Vagina (tissue), 2 donors: ENCODE data around the gene IL7R. TPM values are rescaled to one million over a fixed set of nuclear protein-coding genes. Genes with fewer than 3 reads are reported as not detected.
A peak's percentile ranks its signal among the peaks of the same experiment; 100 is the strongest.

Experiments used
- DNase-seq, 2 donors: peaks; one replicate each; pipeline ENCODE4 v3.0.0-alpha.2; 2017; ENCODE audit errors: extremely low spot score in 2 of 2
- H3K27ac ChIP-seq: fragments of 200-600 bp; sonication (generic); one replicate; pipeline ENCODE4 v1.5.1; 2019
- H3K27me3 ChIP-seq: fragments of 200-600 bp; sonication (generic); one replicate; pipeline ENCODE4 v1.5.1; 2019
- H3K36me3 ChIP-seq, 2 donors: fragments of 200-600 bp; sonication (generic); one replicate each; pipeline ENCODE4 v1.5.1; 2017 to 2019
- H3K4me1 ChIP-seq: fragments of 200-600 bp; sonication (generic); one replicate; pipeline ENCODE4 v1.5.1; 2019
- H3K4me3 ChIP-seq, 2 donors: fragments of 200-600 bp; sonication (generic); 1 replicate in 1 of 2; 2 replicates in 1 of 2; pipeline ENCODE4 v1.5.1; 2016 to 2019
- H3K9me3 ChIP-seq: fragments of 200-600 bp; sonication (generic); one replicate; pipeline ENCODE4 v1.5.1; 2019
- CTCF ChIP-seq, 3 experiments: fragments of 450-650 bp in 2 of 3; fragments of 200-600 bp in 1 of 3; sonication (generic) in 1 of 3; IDR thresholded peaks; one replicate each; pipeline ENCODE4 v1.5.1; 2017 to 2019; ENCODE audit warnings: antibody characterized with exemption in 3 of 3, mild to moderate bottlenecking in 2 of 3, moderate library complexity in 2 of 3
- POLR2A ChIP-seq, 2 donors: fragments of 450-650 bp; IDR thresholded peaks; one replicate each; pipeline ENCODE4 v1.6.1; 2017; ENCODE audit warnings: antibody characterized with exemption in 2 of 2, mild to moderate bottlenecking in 2 of 2, moderate library complexity in 2 of 2
- POLR2AphosphoS5 ChIP-seq, 2 donors: sonication (generic); formaldehyde crosslinking; IDR thresholded peaks; one replicate each; pipeline ENCODE4 v1.9.0; 2017; ENCODE audit warnings: antibody characterized with exemption in 2 of 2, mild to moderate bottlenecking in 2 of 2, low read depth in 1 of 2; ENCODE audit not compliant: insufficient read depth in 1 of 2
- intact Hi-C: fragments of 100-400 bp; cut with DNase I; formaldehyde crosslinking; loops from one replicate; pipeline ENCODE4 v1.15.1; 2023
- total RNA-seq: library from RNA; depleted of rRNA; stranded (reverse); fragments of >200 nt; gene quantifications from one replicate; pipeline ENCODE4 v1.2.3, GENCODE V29; 2016

Gene IL7R
- 69.7 TPM for total RNA-seq

GRCh38 chr5:35856765-35857351, at the start of gene IL7R:
TSS of gene IL7R (plus strand) at chr5:35856891. CDS start at chr5:35856978, 87 bp downstream.
- H3K4me3 ChIP-seq = peak within 1 kb of the TSS in 1 of 2 donors; percentile 16
- no peaks in the 10 kb centered on the region for H3K36me3 ChIP-seq
- H3K27me3 ChIP-seq = no peaks in the 10 kb centered on the region
- no peaks in the 10 kb centered on the region for H3K9me3 ChIP-seq
- TF ChIP-seq POLR2AphosphoS5 (IDR thresholded peaks at IDR 0.05; ENCODE audit: insufficient read depth in 1 of 2, low read depth in 1 of 2) = no peak
- H3K4me1 ChIP-seq = peaks cover 27% of the 10 kb centered on the region
- intact Hi-C loops = no loop called here
- peak within 1 kb of the TSS; percentile 20 for H3K27ac ChIP-seq
- no peak for DNase-seq

GRCh38 chr5:35810601-35811000, 46.1 kb upstream of the IL7R start:
- no peak for TF ChIP-seq POLR2A (IDR thresholded peaks at IDR 0.05)
- no peak for TF ChIP-seq POLR2AphosphoS5 (IDR thresholded peaks at IDR 0.05; ENCODE audit: insufficient read depth in 1 of 2, low read depth in 1 of 2)
- no peak for TF ChIP-seq CTCF (IDR thresholded peaks at IDR 0.05)
- H3K9me3 ChIP-seq = no peaks in the 10 kb centered on the region
- no peak for DNase-seq
- no peak overlapping the region for H3K4me3 ChIP-seq
- H3K27me3 ChIP-seq = no peaks in the 10 kb centered on the region
- intact Hi-C loops = no loop called here
- no peak overlapping the region for H3K27ac ChIP-seq
- no peaks in the 10 kb centered on the region for H3K4me1 ChIP-seq
- no peaks in the 10 kb centered on the region for H3K36me3 ChIP-seq

- intact Hi-C loops = no loop called here
Observed at GRCh38 chr5:35811108-35811741, 45.5 kb upstream of the IL7R start.

GRCh38 chr5:35813521-35813920, 43.2 kb upstream of the IL7R start:
- Histone ChIP-seq H3K27ac (no peak overlapping the region), H3K36me3 (no peaks in the 10 kb centered on the region), H3K9me3 (no peaks in the 10 kb centered on the region), H3K4me1 (no peaks in the 10 kb centered on the region), H3K27me3 (no peaks in the 10 kb centered on the region), H3K4me3 (no peak overlapping the region)
- TF ChIP-seq CTCF (IDR thresholded peaks at IDR 0.05) (no peak), POLR2A (IDR thresholded peaks at IDR 0.05) (no peak), POLR2AphosphoS5 (IDR thresholded peaks at IDR 0.05; ENCODE audit: insufficient read depth in 1 of 2, low read depth in 1 of 2) (no peak)
- no peak for DNase-seq
- intact Hi-C loops = no loop called here

More at GRCh38 chr5:35811108-35811741, 45.5 kb upstream of the IL7R start:
- H3K36me3 ChIP-seq = no peaks in the 10 kb centered on the region
- no peak overlapping the region for H3K4me3 ChIP-seq
- H3K4me1 ChIP-seq = no peaks in the 10 kb centered on the region
- no peaks in the 10 kb centered on the region for H3K9me3 ChIP-seq
- no peaks in the 10 kb centered on the region for H3K27me3 ChIP-seq
- TF ChIP-seq CTCF (IDR thresholded peaks at IDR 0.05) = no peak
- TF ChIP-seq POLR2AphosphoS5 (IDR thresholded peaks at IDR 0.05; ENCODE audit: insufficient read depth in 1 of 2, low read depth in 1 of 2) = no peak
- TF ChIP-seq POLR2A (IDR thresholded peaks at IDR 0.05) = no peak
- no peak for DNase-seq
- H3K27ac ChIP-seq = no peak overlapping the region

- no peaks in the 10 kb centered on the region for H3K4me1 ChIP-seq
- no peak overlapping the region for H3K27ac ChIP-seq
- H3K4me3 ChIP-seq = no peak overlapping the region
- TF ChIP-seq POLR2AphosphoS5 (IDR thresholded peaks at IDR 0.05; ENCODE audit: insufficient read depth in 1 of 2, low read depth in 1 of 2) (no peak), POLR2A (IDR thresholded peaks at IDR 0.05) (no peak), CTCF (IDR thresholded peaks at IDR 0.05) (no peak)
- H3K9me3 ChIP-seq = no peaks in the 10 kb centered on the region
- H3K36me3 ChIP-seq = no peaks in the 10 kb centered on the region
- intact Hi-C loops = no loop called here
- no peaks in the 10 kb centered on the region for H3K27me3 ChIP-seq
- DNase-seq = no peak
Observed at GRCh38 chr5:35815089-35815936, 41.4 kb upstream of the IL7R start.
